H54 (cell line): ENCODE results near the gene SHC1.
A peak's percentile ranks its signal among the peaks of the same experiment; 100 is the strongest.

Experiments used
- DNase-seq: peaks from one replicate; pipeline ENCODE4 v3.0.0; 2011; ENCODE audit warnings: low spot score, mixed read lengths; ENCODE audit not compliant: insufficient read length
- FAIRE-seq: peaks from 3 replicates; lab custom pipeline; 2011; peaks lifted over from hg19 to GRCh38; lab: Jason Lieb, UNC
- POLR2A ChIP-seq: IDR thresholded peaks from 2 replicates; pipeline ENCODE4 v1.6.1; 2011; ENCODE audit warnings: low read depth, mild to moderate bottlenecking, low read length

The SHC1 gene

DNA sequence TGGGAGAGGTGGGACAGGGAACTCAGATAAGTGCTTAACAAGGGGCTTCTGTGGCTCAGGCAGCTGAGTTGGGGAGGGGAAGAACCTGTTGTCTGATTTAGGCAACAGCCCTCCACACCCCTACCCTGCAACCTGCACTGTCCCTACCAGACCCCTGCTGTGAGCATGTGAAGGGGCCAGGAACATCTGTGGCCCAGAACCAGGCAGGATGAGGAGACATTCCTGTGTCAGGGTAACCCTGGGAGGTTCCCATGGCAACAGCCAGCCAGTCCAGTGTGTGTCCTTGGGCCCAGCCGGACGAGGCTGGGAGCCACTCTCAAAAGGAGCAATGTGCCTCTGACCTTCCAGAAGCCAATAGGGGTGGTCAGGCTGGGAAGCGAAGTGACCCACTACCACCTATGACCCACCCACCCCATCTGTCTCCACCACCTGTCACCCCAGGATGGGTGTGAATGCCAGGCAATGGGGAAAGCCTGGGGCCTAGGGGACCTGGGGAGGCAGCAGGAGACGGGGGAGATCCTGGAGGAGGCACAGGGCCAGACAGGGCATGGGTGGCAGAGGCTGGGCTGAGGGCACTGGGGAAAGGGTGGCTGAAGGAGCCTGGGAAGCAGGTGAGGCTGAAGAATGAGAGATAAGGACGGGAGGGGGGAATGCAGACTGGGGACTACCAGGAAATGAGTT lies 29.1 kb downstream of the SHC1 start:
- no peak for DNase-seq
- no peak for FAIRE-seq
- TF ChIP-seq POLR2A: no peak

DNA sequence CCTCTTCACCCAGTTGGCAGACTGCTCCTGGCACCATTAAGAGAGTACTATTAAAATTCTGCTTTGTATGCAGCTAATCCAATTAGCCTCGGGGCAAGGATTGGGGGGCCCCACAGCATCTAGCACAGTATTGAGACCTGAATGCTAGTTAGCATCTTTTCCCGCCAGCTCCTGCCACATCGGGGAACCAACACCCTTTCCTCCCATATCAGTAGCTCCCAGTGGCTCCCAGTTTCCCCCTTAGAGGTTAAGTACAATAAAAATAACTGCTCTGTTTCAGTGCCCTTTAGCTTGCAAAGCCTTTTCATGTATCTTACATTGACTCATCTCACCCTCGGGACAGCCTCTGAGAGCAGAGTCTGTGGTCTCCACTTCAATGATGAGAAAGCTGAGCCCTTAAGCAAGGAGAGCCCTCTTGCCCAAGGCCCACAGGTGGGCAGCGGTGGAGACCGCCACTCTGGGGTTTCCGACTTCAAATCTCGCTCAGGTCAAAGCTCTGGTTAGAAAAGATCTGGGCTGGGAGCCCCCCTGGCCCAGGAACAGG lies 29.8 kb downstream of the SHC1 start:
- FAIRE-seq (no peak), DNase-seq (no peak)
- no peak for TF ChIP-seq POLR2A

DNA sequence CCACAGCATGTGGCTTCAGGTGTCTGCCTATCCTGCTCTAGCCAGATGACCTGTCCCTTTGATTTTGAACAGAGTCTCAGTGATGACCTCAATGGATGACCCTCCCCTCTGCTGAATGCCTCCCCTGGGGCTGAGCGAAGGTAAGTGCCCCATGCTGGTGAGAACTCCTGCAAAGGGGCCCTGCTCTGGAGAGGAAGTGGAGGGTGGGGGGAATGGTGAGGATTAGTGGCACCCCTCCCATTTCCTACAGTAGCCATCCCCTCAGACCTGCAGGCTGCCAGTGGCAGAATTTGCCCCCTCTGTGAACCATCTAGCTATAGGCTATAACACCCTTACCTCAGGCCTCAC lies 30.4 kb downstream of the SHC1 start:
- DNase-seq (no peak), FAIRE-seq (no peak)
- TF ChIP-seq POLR2A: no peak

DNA sequence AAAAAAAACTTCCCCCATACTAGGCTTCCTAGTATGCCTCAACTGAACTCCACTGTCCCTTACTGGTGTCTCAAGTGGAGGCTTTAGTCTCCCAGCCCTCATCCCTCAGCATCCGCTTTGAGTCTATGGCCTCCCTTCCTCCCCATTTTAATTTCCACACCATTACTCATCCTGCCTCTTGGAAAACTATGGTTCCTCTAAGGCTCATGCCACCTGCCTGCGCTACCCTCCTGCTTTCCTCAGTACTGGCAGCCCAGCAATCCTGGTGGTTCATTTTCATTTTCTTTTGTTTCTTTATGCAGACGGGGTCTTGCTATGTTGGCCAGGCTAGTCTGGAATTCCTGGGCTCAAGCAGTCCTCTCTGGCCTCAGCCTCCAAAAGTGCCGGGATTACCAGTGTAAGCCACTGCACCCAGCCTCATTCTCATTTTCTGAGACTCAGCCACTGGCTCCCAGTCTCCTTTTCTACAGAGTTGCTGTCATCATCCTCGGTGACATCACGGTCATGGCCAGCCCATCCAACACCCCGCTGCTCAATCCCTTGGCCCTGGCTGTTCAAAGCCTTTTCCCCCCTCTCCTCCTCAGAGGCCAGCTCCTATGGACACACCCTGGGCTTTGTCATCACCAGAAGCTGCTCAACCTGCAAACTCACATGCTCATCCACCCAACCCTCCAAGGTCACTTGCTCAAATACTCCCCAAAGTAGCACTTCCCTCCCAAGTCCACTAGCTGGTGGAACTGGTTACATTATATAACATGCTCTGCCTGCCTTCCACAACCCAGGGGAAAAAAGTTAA lies 31.7 kb downstream of the SHC1 start:
- FAIRE-seq (no peak), DNase-seq (no peak)
- no peak for TF ChIP-seq POLR2A

DNA sequence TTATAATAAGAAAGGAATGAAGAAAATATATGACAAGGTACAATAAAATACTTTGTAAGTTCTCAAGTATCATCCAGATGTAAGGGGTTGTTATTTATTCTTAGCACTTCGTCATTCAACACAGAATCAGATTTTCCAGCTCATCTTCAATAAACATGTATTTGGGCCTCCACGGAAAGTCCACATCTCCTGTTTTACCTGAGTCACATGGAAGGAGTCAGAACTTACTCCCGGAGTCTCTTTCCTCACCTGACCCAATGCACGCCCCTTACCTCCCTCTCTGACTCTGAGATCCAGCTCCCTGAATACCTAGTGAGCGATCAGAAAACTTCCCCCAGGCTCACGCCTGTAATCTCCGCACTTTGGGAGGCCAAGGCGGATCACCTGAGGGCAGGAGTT lies 32.6 kb downstream of the SHC1 start:
- TF ChIP-seq POLR2A: no peak
- no peak for DNase-seq
- FAIRE-seq: no peak

DNA sequence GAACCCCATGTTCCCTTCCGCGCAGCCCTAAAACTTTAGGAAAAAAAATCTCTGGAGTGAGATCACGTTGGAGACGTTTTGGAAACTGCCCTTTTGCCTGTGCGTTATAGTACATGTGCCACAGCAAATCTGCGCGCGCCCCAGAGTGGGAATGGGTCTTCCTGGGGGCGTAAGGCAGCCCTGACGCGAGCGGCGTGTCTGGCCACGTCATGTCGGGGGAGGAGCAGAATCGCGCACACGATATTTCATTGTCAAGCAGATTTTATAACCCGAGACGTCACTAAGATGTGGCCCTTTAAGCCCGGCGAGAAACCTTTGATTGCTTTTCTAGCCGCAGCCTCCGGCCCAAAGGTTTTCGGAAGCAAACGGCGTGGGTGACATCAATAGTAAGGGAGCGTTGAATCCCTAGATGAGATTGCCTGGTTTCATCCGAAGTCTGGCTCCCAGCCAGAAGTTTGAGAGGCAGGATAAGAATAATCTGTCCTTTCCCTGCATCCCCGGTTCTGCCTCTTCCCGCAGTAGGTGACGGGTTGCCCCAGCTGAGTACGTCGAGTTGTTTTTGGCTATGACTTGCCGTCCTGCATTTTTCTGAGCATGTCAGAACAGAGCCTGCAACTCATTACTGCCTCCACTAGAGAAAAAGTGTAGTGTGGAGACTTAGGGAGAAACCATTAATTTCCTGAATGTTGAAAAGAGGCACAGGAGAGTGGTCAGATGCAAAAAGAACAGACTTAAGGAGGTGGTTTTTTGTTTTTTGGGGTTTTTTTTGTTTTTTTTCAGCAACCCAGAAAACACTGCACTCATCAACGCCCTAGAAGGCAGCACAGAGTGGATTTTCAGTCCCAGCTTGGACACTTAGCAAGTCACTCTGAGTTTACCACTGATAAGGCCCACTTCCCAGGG lies 33.2 kb downstream of the SHC1 start:
- DNase-seq (peak; percentile 87), FAIRE-seq (no peak)
- peak; percentile 13; the same call in 1 of the 2 replicates for TF ChIP-seq POLR2A

DNA sequence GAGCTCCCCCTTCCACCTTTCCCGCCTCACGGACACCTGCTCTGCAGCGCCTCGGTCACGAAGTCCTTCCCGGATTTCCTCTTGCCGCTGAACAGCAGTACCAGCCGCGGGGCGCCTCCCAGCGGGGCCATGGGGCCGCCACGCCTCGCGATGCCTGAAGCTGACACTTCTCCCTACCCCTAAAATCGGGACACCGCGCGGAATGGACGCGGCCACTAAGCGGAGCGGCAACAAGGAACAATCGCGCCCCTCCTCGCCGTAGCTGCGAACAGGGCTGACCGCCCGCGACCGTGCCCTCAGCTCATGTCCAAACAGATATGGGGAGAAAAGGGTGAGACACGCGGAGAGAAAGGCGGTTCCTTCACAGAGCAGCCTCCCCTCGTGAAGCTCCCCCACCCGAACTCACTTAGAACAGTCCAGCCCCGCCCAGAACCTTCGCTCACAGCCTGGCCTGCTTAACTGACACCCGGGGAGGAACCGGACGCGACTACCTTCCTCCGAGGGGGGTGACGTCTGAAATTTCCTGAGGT lies 33.9 kb downstream of the SHC1 start, which contains the start of gene PMVK:
Gene PMVK (minus strand): TSS at position 165 of the 530 bp plus-strand sequence. CDS start 34 bp downstream, at position 131.
- FAIRE-seq (no peak), DNase-seq (peak; percentile 89)
- peak; percentile 83 for TF ChIP-seq POLR2A

DNA sequence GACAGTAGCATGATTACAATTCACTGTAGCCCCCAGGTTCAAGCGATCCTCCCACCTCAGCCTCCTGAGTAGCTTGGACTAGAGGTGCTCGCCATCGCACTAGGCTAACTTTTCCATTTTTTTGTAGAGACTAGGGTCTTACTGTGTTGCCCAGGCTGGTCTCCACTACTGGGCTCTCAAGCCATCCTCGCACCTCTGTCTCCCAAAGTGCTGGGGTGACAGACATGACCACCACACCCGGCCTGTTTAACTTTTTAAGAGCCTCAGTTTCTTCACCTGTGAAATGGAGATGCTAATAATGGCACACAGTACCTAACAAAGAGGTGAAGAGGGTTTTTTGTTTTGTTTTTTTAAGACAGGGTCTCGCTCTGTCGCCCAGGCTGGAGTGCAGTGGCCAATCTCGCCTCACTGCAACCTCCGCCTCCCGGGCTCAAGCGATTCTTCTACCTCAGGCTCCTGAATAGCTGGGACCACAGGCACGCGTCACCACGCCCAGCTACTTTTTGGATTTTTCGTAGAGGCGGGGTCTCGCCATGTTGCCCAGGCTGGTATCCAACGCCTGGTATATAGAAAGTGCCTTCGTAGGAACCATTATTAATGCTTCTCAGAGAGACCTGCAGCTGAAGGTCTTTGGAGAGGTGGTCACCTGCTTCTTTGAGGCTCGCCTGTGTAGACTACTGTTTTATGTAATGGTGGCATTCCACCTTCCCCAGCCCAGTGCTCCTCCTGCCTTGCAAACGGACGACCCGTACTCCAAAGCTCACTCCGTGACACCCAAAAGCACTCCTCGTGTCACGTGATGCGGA lies 34.6 kb downstream of the SHC1 start:
- DNase-seq (no peak), FAIRE-seq (no peak)

DNA sequence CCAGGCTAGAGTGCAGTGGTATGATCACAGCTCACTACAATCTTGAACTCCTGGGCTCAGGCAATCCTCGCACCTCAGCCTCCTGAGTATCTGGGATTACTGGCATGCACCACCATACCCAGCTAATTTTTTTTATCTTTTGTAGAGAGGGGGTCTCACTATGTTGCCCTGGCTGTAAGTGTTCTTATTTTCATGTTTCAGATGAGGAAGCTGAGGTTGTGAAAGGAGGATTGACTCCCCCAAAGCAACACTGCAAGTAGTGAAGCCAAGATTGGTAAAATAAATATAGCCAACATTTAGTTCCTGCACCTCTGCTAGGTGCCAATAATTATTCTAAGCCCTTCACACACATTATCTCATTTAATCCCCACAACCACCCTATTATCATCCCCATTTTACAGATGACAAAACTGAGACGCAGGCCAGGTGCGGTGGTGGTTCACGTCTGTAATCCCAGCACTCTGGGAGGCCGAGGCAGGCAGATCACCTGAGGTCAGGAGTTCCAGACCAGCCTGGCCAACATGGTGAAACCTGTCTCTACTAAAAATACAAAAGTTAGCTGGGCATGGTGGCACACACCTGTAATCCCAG lies 36.1 kb downstream of the SHC1 start:
- TF ChIP-seq POLR2A: no peak
- DNase-seq (no peak), FAIRE-seq (no peak)

More for the DNA sequence above, 34.6 kb downstream of the SHC1 start:
- TF ChIP-seq POLR2A: no peak

DNA sequence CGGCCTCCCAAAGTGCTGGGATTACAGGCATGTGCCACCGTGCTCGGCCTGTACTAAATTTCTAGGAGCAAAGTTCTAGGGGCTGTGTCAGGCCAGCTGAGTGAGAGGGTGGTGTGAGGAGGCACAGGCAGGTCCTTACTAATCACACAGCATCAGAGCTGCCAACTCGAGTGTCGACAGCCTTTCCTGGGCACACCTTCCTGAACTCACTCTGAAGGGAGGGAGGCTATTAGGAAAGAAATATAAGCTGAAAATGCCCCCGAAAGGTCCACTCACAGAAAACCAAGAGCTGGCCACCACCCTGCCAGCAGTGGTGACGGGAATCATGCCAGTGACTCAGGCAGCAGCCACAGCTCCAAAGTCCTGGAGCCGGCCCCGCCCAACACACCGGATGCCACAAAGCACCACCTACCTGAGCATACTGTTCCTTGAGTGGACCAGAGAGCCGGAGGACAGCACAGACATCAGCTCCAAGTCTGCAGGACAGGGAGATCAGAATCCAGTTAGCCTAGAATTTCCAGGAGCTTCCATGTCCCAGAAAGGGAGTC lies 38.5 kb downstream of the SHC1 start:
- FAIRE-seq (no peak), DNase-seq (peak; percentile 79)
- no peak for TF ChIP-seq POLR2A

DNA sequence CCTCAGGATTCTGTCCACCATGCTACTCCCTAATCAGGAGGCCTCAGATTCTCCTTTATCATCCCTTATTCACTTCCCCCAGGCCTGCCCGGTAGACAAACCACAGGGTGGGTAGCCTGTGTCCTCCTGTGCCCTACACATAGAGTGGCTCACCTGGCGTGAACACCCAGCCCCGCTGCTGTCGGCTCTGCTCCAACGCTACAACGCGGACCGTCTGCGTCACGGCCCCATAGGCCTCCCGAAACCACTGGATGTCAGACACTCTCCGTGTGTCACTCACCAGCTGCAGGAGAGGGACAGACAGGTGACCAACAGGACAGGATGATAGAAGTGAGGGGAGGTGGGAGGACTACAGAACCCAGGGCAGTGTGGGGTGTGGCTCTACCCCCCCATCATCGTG lies 44.3 kb downstream of the SHC1 start:
- no peak for TF ChIP-seq POLR2A
- DNase-seq (no peak), FAIRE-seq (no peak)
